IgD-negative memory B cell (primary cell): ENCODE measurements around the gene HNRNPC. TPM values are rescaled to one million over a fixed set of nuclear protein-coding genes. Genes with fewer than 3 reads are reported as not detected.
"Not testable (repeated sequence)": the region's sequence is repeated elsewhere in the genome, so short reads cannot be mapped to it uniquely, and the experiment has no call there.

Experiments used
- H3K27ac Mint-ChIP-seq, 3 donors: one replicate each; pipeline ENCODE4 v1.8.0; 2020 to 2022; ENCODE audit warnings: mild to moderate bottlenecking in 3 of 3, mixed read lengths in 3 of 3, moderate library complexity in 1 of 3
- H3K27me3 Mint-ChIP-seq: one replicate; pipeline ENCODE4 v1.8.0; 2021; ENCODE audit warnings: mixed read lengths
- H3K36me3 Mint-ChIP-seq: one replicate; pipeline ENCODE4 v1.8.0; 2020; ENCODE audit warnings: mild to moderate bottlenecking, mixed read lengths
- H3K4me1 Mint-ChIP-seq, 3 donors: one replicate each; pipeline ENCODE4 v1.8.0; 2020 to 2022; ENCODE audit warnings: mixed read lengths in 3 of 3, mild to moderate bottlenecking in 1 of 3
- H3K4me3 Mint-ChIP-seq, 4 donors: one replicate each; pipeline ENCODE4 v1.8.0; 2020 to 2022; ENCODE audit warnings: mild to moderate bottlenecking in 4 of 4, mixed read lengths in 4 of 4, moderate library complexity in 3 of 4
- H3K9me3 Mint-ChIP-seq, 3 donors: one replicate each; pipeline ENCODE4 v1.8.0; 2020 to 2021; ENCODE audit warnings: mixed read lengths in 3 of 3, mild to moderate bottlenecking in 1 of 3
- polyA plus RNA-seq: library from polyadenylated mRNA; unstranded; fragments of 300-500 nt; fragmentation: Illumina TruSeq; gene quantifications from one replicate; pipeline ENCODE4 v1.2.3, GENCODE V29; 2021

The HNRNPC gene
- polyA plus RNA-seq, 1 donor from 2014 or later = 741 TPM

DNA sequence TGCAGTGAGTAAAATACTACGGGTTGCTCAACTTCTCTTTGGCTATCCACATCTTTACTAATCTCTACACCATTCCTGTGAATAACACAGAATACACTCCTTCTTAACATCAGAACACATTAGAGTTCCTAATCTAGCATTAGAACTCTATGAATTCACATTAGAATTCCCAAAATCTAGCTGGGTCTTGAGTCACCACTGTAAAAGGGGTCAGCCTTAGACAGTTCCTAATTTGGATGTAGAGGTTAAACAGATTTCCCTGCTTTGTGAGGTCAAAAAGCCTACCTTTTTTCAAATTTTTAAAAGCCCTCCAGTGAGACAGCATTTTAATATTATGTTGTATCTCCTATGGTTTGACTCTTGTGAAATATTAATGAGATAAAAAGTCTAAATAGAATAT, 7.4 kb downstream of the HNRNPC start:
- peak overlapping the region in 2 of 3 donors; percentile 11 to 31 for H3K27ac Mint-ChIP-seq
- peaks cover 3% of the 10 kb centered on the region for H3K36me3 Mint-ChIP-seq
- H3K4me3 Mint-ChIP-seq = peak overlapping the region in 1 of 4 donors; percentile 36
- no peaks in the 10 kb centered on the region for H3K27me3 Mint-ChIP-seq
- H3K9me3 Mint-ChIP-seq = no peaks in the 10 kb centered on the region
- H3K4me1 Mint-ChIP-seq = peaks cover 63 to 74% (median 71%) of the 10 kb centered on the region in 3 donors

DNA sequence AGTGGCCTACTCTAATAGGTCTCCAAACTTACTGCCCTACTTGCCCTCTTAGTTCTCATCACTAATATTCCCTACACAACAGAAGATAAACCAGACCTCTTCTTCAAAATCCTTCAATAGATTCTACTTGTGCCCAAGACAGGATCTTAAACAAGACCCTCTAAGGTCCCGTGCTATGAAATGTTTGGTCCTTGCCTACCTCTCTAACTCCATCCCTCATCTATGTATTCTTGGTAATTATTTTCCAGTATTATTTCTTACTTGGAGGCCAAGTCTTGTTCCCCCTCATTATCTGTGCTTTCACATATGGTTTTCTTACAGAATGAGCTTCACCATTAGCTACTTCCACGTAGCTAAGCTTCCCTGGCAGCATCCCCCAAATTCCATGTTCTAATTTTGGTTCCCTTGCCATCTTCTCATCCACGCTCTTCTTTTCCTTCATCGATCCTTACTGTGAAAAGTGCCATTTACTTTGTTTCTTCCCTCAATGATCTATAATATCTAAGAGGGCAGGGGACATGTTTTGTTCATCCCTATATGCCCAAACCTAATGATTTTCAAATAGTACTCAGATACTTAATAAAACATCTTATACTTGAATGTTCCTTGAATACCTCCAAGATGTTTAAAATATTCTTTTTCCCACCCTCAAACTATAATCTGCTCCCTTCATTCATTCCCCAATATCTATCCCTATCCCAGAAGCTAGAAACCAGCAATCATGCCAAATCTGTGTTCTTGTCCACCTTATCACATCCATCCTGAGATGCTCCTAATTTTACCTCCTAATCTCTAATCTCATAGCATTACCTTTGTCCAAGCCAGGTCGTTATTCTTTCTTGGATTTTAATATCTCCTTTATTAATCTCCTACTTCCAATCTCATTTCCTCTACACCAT, 10.1 kb downstream of the HNRNPC start:
- H3K36me3 Mint-ChIP-seq = peaks cover 3% of the 10 kb centered on the region
- peak overlapping the region; percentile 59 to 84 (median 63) for H3K27ac Mint-ChIP-seq
- H3K27me3 Mint-ChIP-seq = no peaks in the 10 kb centered on the region
- peaks cover 55 to 74% (median 68%) of the 10 kb centered on the region in 3 donors for H3K4me1 Mint-ChIP-seq
- H3K9me3 Mint-ChIP-seq = no peaks in the 10 kb centered on the region
- peak overlapping the region in 3 of 4 donors; percentile 48 to 87 (median 74) for H3K4me3 Mint-ChIP-seq

DNA sequence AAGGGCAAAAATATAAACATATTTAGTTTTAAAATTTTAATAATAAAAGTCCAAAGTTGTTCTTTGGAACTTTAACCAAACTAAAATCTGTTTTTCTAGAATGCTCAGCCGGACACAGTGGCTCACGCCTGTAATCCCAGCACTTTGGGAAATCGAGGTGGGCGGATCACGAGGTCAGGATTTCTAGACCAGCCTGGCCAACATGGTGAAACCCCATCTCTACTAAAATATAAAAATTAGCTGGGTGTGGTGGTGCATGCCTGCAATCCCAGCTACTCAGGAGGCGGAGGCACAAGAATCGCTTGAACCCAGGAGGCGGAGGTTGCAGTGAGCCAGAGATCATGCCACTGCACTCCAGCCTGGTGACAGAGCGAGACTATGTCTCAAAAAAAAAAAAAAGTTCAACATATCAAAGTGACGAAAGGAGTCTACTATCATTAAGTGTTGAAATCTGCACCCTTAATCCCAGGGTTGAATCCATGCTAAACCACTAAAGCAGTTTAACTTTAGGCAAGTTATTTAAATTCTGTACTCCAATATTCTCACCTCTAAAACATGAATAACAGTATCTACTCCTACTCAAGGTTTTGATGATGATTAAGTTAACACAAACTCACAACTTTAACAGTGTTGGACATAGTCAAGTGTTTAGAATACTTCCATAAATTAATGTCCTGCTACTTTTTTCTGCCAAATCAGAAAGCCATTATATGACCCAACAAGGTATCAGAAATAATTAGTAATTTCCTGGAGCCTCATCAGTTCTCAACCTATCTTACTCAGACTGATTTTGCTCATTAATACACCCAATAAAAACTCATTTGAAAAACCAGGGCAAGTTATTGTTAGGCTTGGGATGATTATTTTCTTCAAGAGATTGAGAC, 11.0 kb downstream of the HNRNPC start:
- Mint-ChIP-seq H3K4me1 (peaks cover 48 to 65% (median 60%) of the 10 kb centered on the region in 3 donors), H3K36me3 (peaks cover 3% of the 10 kb centered on the region), H3K9me3 (no peaks in the 10 kb centered on the region), H3K27ac (peak overlapping the region; percentile 63 to 86 (median 84)), H3K4me3 (peak overlapping the region in 3 of 4 donors; percentile 48 to 87 (median 52)), H3K27me3 (no peaks in the 10 kb centered on the region)

DNA sequence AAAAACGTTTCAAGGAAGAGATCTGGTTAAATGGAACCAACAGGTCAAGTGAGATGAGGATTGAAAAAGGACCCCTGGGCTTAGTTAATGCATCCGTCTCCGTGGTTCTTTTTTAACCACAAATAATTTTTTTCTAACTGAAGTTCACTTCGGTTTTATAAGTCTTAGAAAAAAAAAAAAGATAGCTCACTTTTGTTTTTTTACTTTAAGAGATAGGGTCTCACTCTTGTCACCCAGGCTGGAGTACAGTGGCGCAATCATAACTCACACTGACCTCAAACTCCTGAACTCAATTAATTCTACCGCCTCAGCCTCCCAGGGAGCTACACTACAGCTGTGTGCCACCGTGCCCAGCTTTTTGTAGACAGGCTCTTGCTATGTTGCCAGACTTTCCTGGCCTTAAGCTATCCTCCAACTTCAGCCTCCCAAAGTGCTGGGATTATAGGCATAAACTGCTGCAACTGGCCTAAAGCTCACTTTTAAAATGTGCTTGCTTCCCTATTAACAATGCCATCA, 11.8 kb downstream of the HNRNPC start:
- H3K27me3 Mint-ChIP-seq = no peaks in the 10 kb centered on the region
- H3K27ac Mint-ChIP-seq = peak overlapping the region; percentile 33 to 86 (median 63)
- peak overlapping the region in 3 of 4 donors; percentile 16 to 90 (median 71) for H3K4me3 Mint-ChIP-seq
- H3K36me3 Mint-ChIP-seq = peaks cover 6% of the 10 kb centered on the region
- no peaks in the 10 kb centered on the region for H3K9me3 Mint-ChIP-seq
- peaks cover 41 to 58% (median 55%) of the 10 kb centered on the region in 3 donors for H3K4me1 Mint-ChIP-seq

DNA sequence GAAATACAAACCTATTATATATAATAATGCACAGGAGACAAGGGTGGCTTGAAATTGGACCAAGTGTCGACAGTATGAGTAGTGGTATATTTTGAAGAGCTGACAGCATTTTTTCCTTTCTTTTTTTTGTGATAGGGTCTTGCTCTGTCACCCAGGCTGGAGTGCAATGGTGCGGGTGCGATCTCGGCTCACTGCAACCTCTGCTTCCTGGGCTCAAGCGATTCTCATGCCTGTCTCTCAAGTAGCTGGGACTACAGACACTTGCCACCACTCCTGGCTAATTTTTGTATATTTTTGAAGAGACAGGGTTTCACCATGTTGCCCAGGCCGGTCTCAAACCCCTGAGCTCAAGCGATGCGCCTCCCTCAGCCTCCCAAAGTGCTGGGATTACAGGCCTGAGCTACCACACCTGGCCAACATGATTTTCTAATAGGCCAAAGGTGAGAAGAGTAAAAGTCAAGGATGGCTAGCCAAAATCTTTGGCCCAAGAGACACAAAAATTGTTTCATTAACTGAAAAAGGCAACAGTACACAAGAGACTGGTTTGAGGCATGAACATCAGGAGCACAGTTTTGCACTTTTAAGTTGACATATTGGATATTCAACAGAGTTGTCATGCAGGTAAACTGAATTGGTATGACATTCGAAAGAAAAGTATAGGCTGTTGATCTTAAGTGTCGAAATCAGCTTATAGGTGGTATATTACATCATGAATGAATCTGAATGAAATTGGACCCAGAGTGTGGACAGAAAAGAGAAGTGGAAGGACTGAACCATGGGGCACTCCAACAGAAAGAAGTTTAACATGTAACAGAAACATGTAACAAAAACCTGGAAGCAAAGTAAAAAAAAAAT, 12.5 kb downstream of the HNRNPC start:
- Mint-ChIP-seq H3K27me3 (no peaks in the 10 kb centered on the region), H3K27ac (peak overlapping the region; percentile 33 to 80 (median 63)), H3K36me3 (peaks cover 6% of the 10 kb centered on the region), H3K4me3 (peak overlapping the region in 3 of 4 donors; percentile 12 to 90 (median 16)), H3K9me3 (no peaks in the 10 kb centered on the region), H3K4me1 (peaks cover 41 to 57% (median 52%) of the 10 kb centered on the region in 3 donors)

DNA sequence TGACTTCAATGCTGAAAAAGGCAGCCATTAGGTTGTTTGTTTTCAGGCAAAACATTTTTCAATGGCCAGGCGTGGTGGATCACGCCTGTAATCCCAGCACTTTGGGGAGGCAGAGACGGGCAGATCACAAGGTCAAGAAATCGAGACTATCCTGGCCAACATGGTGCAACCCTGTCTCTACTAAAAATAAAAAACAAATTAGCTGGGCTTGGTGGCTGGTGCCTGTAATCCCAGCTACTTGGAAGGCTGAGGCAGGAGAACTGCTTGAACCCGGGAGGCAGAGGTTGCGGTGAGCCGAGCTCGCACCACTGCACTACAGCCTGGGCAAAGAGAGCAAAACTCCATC, 13.2 kb downstream of the HNRNPC start:
- H3K9me3 Mint-ChIP-seq, H3K27me3 Mint-ChIP-seq, H3K36me3 Mint-ChIP-seq: not testable (repeated sequence)
- Mint-ChIP-seq H3K27ac (peak overlapping the region in 2 of 3 donors; percentile 2 to 80), H3K4me3 (peak overlapping the region in 3 of 4 donors; percentile 1 to 80 (median 49)), H3K4me1 (peaks cover 39 to 54% (median 49%) of the 10 kb centered on the region in 3 donors)

DNA sequence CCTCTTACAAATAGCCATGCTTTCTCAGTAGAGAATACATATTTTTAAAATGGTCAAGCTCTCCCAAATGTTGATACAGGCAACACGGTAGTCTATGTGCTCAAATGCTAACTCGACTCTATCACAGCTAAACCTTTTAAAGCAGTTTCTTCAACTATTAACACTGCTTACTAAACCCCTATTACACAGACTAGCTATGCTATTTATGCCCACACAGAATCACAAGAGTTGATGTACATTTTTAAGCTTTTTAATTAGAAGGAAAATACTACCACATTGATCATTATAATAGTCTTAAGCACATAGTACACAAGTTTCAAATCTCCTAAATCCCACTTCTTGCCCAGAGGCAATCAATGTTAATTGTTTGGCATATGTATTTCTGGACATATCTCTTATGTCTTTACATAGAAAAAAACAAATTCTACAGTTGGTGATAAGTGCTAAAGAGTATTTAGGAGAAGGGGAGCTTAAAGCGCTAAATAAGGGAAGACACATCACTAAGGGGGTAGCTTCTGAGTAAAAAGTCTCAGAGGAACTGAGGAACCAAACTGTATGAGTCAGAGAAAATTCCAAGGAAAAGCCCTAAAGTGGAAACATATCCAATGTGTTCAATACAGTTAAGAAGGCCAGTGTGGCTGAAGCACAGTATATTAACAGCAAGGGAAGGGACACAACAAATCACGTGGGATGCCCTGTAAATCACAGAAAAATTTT, 13.7 kb downstream of the HNRNPC start:
- peaks cover 10% of the 10 kb centered on the region for H3K36me3 Mint-ChIP-seq
- peaks cover 39 to 55% (median 49%) of the 10 kb centered on the region in 3 donors for H3K4me1 Mint-ChIP-seq
- H3K27ac Mint-ChIP-seq = peak overlapping the region; percentile 2 to 75 (median 74)

DNA sequence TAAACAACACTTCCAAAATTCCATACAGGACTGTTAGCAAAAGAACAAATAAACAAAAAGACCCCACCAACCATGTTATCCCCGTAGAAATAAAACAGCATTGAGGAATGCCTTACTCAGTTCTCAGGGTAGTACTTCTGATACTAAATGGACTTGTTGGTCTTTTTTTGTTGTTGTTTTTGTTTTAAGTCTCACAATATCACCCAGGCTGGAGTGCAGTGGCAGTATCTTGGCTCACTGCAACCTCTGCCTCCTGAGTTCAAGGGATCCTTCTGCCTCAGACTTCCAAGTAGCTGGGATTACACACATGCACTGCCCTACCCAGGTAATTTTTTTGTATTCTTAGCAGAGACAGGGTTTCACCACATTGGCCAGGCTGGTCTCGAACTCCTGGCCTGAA, 17.1 kb downstream of the HNRNPC start:
- Mint-ChIP-seq H3K9me3 (no peaks in the 10 kb centered on the region), H3K27me3 (no peaks in the 10 kb centered on the region), H3K36me3 (peaks cover 12% of the 10 kb centered on the region), H3K27ac (peak overlapping the region in 2 of 3 donors; percentile 18 to 85), H3K4me1 (peaks cover 26 to 51% (median 36%) of the 10 kb centered on the region in 3 donors), H3K4me3 (peak overlapping the region in 1 of 4 donors; percentile 55)

More for the DNA sequence above, 13.7 kb downstream of the HNRNPC start:
- H3K27me3 Mint-ChIP-seq = no peaks in the 10 kb centered on the region
- peak overlapping the region in 3 of 4 donors; percentile 17 to 80 (median 49) for H3K4me3 Mint-ChIP-seq
- H3K9me3 Mint-ChIP-seq = no peaks in the 10 kb centered on the region

DNA sequence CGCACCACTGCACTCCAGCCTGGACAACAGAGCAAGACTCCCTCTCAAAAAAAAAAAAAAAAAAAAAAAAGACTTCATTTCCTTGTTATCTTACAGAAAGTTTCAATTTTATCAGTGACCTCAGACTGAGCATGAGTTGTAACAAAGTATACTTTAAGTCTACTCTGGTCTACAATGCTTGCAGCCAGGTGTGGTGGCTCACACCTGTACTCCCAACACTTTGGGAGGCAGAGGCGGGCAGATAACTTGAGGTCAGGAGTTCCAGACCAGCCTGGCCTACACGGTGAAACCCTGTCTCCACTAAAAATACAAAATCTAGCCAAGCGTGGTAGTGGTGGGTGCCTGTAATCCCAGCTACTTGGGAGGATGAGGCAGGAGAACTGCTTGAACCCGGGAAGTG, 18.0 kb downstream of the HNRNPC start:
- H3K27ac Mint-ChIP-seq = peak overlapping the region in 1 of 3 donors; percentile 18
- no peak overlapping the region for H3K4me3 Mint-ChIP-seq
- no peaks in the 10 kb centered on the region for H3K27me3 Mint-ChIP-seq
- H3K36me3 Mint-ChIP-seq = peaks cover 10% of the 10 kb centered on the region
- peaks cover 28 to 48% (median 34%) of the 10 kb centered on the region in 3 donors for H3K4me1 Mint-ChIP-seq
- no peaks in the 10 kb centered on the region for H3K9me3 Mint-ChIP-seq

DNA sequence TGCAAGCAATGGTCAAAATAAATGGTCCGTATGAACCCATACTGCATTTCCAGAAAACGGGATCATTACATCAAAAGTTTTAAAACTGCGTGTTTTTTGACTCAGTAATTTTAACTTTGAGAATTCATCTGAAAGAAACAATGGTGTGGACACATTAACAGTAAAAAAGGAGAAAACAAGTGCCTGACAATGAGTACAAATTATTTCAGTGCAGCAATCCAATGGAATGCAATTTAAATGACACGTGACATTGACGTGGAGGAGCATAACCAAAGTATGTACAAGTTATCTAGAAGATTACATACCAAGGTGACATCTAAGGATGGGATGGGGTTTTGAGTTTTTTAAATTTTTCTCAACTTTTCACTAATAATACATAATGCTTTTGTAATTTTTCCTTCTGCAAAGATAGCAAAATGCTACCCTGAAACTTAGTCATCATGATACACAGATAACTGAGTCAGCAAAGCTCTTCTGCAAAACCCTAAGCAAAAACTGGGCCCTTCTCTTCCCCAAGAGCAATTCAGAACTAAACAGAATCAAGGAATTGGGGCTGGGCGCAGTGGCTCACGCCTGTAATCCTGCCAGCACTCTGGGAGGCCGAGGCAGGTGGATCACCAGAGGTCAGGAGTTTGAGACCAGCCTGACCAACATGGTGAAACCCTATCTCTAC, 20.4 kb downstream of the HNRNPC start:
- no peak overlapping the region for H3K27ac Mint-ChIP-seq
- peak overlapping the region in 1 of 4 donors; percentile 39 for H3K4me3 Mint-ChIP-seq
- H3K9me3 Mint-ChIP-seq = no peaks in the 10 kb centered on the region
- H3K27me3 Mint-ChIP-seq = no peaks in the 10 kb centered on the region
- peaks cover 10% of the 10 kb centered on the region for H3K36me3 Mint-ChIP-seq
- peaks cover 15 to 42% (median 24%) of the 10 kb centered on the region in 3 donors for H3K4me1 Mint-ChIP-seq

DNA sequence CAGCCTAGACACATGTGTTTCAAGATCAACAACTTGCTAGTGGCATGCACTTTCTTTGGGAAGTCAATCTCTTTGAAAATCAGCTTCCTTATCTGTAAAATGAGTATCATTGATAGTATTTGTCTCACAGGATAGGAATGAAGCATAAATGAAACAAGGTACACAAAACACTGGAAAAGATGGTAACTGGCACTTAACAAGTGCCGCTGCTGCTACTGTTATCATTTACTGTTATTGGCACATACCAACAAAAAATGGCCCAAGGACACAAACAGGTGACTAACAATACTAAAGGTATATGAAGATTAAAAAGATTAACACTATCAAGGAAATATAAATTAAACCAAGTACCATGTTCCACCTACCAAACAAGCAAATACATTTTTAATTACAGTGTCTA, 20.9 kb downstream of the HNRNPC start:
- H3K36me3 Mint-ChIP-seq = peaks cover 10% of the 10 kb centered on the region
- peak overlapping the region in 1 of 4 donors; percentile 39 for H3K4me3 Mint-ChIP-seq
- H3K27me3 Mint-ChIP-seq = no peaks in the 10 kb centered on the region
- H3K4me1 Mint-ChIP-seq = peaks cover 16 to 42% (median 24%) of the 10 kb centered on the region in 3 donors
- peak overlapping the region in 2 of 3 donors; percentile 74 for H3K27ac Mint-ChIP-seq
- H3K9me3 Mint-ChIP-seq = no peaks in the 10 kb centered on the region

DNA sequence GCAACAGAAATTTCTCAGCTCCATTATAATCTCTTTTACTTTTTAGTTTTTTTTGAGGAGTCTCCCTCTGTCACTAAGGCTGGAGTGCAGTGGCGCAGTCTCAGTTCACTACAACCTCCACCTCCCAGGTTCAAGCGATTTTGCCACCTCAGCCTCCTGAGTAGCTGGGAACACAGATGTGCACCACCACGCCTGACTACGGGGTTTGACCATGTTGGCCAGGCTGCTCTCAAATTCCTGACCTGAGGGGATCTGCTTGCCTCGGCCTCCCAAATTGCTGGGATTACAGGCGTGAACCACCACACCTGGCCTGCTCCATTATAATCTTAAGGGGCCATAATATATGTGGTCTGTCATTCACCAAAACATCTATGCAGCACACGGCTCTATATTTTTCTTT, 23.4 kb downstream of the HNRNPC start:
- Mint-ChIP-seq H3K36me3 (peaks cover 6% of the 10 kb centered on the region), H3K27me3 (no peaks in the 10 kb centered on the region), H3K27ac (peak overlapping the region in 2 of 3 donors; percentile 42 to 86), H3K4me1 (peaks cover 17 to 48% (median 25%) of the 10 kb centered on the region in 3 donors), H3K9me3 (no peaks in the 10 kb centered on the region), H3K4me3 (no peak overlapping the region)

DNA sequence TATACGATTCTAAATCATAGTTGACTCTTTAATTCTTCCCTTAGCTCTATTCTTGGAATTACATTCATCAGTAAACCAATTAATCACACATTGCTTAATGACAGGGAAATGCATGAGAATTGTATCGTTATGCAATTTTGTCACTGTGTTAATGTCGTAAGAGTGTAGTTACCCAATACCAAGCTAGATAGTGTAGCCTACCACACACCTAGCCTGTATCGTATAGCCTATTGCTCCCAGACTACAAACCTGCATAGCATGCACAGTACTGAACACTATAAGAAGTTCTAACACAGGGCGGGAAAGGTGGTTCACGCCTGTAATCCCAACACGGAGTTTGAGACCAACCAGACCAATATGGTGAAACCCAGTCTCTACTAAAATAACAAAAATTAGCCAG, 24.7 kb downstream of the HNRNPC start:
- Mint-ChIP-seq H3K27ac (peak overlapping the region; percentile 6 to 31 (median 10)), H3K4me1 (peaks cover 16 to 41% (median 23%) of the 10 kb centered on the region in 3 donors), H3K9me3 (no peaks in the 10 kb centered on the region), H3K36me3 (no peaks in the 10 kb centered on the region), H3K27me3 (no peaks in the 10 kb centered on the region), H3K4me3 (no peak overlapping the region)
